WTC11 (cell line): Measurements from ENCODE around the gene OLFM3. TPM values are rescaled to one million over a fixed set of nuclear protein-coding genes. Genes with fewer than 3 reads are reported as not detected.

Source experiments
- ATAC-seq: fragments of 200-7000 bp; cut with Tn5 transposase; 2 replicates; pipeline ENCODE4 v1.10.0; 2021; ENCODE audit warnings: mild to moderate bottlenecking, moderate library complexity
- CTCF ChIA-PET: fragments of 300-600 bp; sonication (Branson Sonifier 250); formaldehyde crosslinking; loops from one replicate; lab custom pipeline; 2021; ENCODE audit warnings: antibody characterized with exemption; lab: Charles Lee
- POLR2A ChIA-PET: fragments of 350-600 bp; sonication (Branson Sonifier 250); formaldehyde crosslinking; loops from one replicate; lab custom pipeline; 2021; ENCODE audit warnings: antibody characterized with exemption; lab: Charles Lee
- DNase-seq: peaks from one replicate; pipeline ENCODE4 v3.0.0; 2021; ENCODE audit warnings: low spot score
- H3K27ac Mint-ChIP-seq: 2 replicates; pipeline ENCODE4 v1.8.0; 2021; ENCODE audit warnings: mixed read lengths
- H3K27me3 Mint-ChIP-seq: 2 replicates; pipeline ENCODE4 v1.8.0; 2021; ENCODE audit warnings: low read depth, mild to moderate bottlenecking, moderate library complexity, mixed read lengths
- H3K36me3 Mint-ChIP-seq: 2 replicates; pipeline ENCODE4 v1.8.0; 2021; ENCODE audit warnings: mixed read lengths
- H3K4me1 Mint-ChIP-seq: 2 replicates; pipeline ENCODE4 v1.8.0; 2022; ENCODE audit warnings: mixed read lengths
- H3K4me3 Mint-ChIP-seq: 2 replicates; pipeline ENCODE4 v1.8.0; 2021; ENCODE audit warnings: mild to moderate bottlenecking, moderate library complexity, mixed read lengths
- H3K9me3 Mint-ChIP-seq: 2 replicates; pipeline ENCODE4 v1.8.0; 2021; ENCODE audit warnings: mixed read lengths
- ESRRA ChIP-seq: sonication (generic); formaldehyde crosslinking; IDR thresholded peaks from 2 replicates; pipeline ENCODE4 v1.8.1; 2022; ENCODE audit warnings: mild to moderate bottlenecking, missing genetic modification reagents, borderline replicate concordance
- FOXK1 ChIP-seq: sonication (generic); formaldehyde crosslinking; IDR thresholded peaks from 2 replicates; pipeline ENCODE4 v1.8.0; 2022; ENCODE audit warnings: mild to moderate bottlenecking, moderate library complexity, missing genetic modification reagents
- JUN ChIP-seq: sonication (generic); formaldehyde crosslinking; IDR thresholded peaks from 2 replicates; pipeline ENCODE4 v1.8.0; 2023; ENCODE audit warnings: mild to moderate bottlenecking, missing genetic modification reagents
- KAT7 ChIP-seq: sonication (generic); formaldehyde crosslinking; IDR thresholded peaks from 2 replicates; pipeline ENCODE4 v1.8.1; 2023; ENCODE audit warnings: missing genetic modification reagents, mild to moderate bottlenecking, borderline replicate concordance
- NFATC4 ChIP-seq: fragments of 250-450 bp; sonication (Bioruptor Pico); IDR thresholded peaks from 2 replicates; pipeline ENCODE4 v1.9.0; 2021; ENCODE audit warnings: mild to moderate bottlenecking
- NR1H2 ChIP-seq: sonication (generic); formaldehyde crosslinking; IDR thresholded peaks from 2 replicates; pipeline ENCODE4 v1.9.0; 2021; ENCODE audit warnings: mild to moderate bottlenecking, moderate library complexity, missing genetic modification reagents
- RORB ChIP-seq: fragments of 250-450 bp; sonication (Bioruptor Pico); IDR thresholded peaks from 2 replicates; pipeline ENCODE4 v1.9.0; 2021; ENCODE audit warnings: mild to moderate bottlenecking
- SMAD4 ChIP-seq: sonication (generic); formaldehyde crosslinking; IDR thresholded peaks from 2 replicates; pipeline ENCODE4 v1.8.0; 2022; ENCODE audit warnings: mild to moderate bottlenecking, missing genetic modification reagents
- TEAD1 ChIP-seq: sonication (generic); formaldehyde crosslinking; IDR thresholded peaks from 2 replicates; pipeline ENCODE4 v1.8.0; 2022; ENCODE audit warnings: mild to moderate bottlenecking, missing genetic modification reagents
- TEAD4 ChIP-seq: sonication (generic); formaldehyde crosslinking; IDR thresholded peaks from 2 replicates; pipeline ENCODE4 v1.8.0; 2022; ENCODE audit warnings: mild to moderate bottlenecking, missing genetic modification reagents
- ZNF219 ChIP-seq: sonication (generic); formaldehyde crosslinking; IDR thresholded peaks from 2 replicates; pipeline ENCODE4 v1.8.0; 2023; ENCODE audit warnings: missing genetic modification reagents, mild to moderate bottlenecking, borderline replicate concordance
- ZNF317 ChIP-seq: sonication (generic); formaldehyde crosslinking; IDR thresholded peaks from 2 replicates; pipeline ENCODE4 v1.8.1; 2023; ENCODE audit warnings: low read depth, mild to moderate bottlenecking, moderate library complexity, missing genetic modification reagents, borderline replicate concordance
- ZNF423 ChIP-seq: fragments of 250-450 bp; sonication (Bioruptor Pico); IDR thresholded peaks from 2 replicates; pipeline ENCODE4 v2.1.2; 2022; ENCODE audit warnings: mild to moderate bottlenecking, moderate library complexity
- ZNF671 ChIP-seq: fragments of 250-450 bp; sonication (Bioruptor Pico); IDR thresholded peaks from 2 replicates; pipeline ENCODE4 v1.8.0; 2021; ENCODE audit warnings: mild to moderate bottlenecking
- total RNA-seq: library from RNA; stranded (reverse); gene quantifications from 3 replicates; pipeline ENCODE4 v1.2.3, GENCODE V29; 2021
- TF ChIP-seq, protein P1 (sequence below): sonication (generic); formaldehyde crosslinking; IDR thresholded peaks from 2 replicates; pipeline ENCODE4 v1.8.1; 2022; ENCODE audit warnings: mild to moderate bottlenecking, moderate library complexity, missing genetic modification reagents
- TF ChIP-seq, protein P2 (sequence below): sonication (generic); formaldehyde crosslinking; IDR thresholded peaks from 2 replicates; pipeline ENCODE4 v1.8.1; 2022; ENCODE audit warnings: mild to moderate bottlenecking, missing genetic modification reagents, moderate library complexity, borderline replicate concordance
- TF ChIP-seq, protein P3 (sequence below): fragments of 250-450 bp; sonication (Bioruptor Pico); IDR thresholded peaks from 2 replicates; pipeline ENCODE4 v1.8.0; 2021; ENCODE audit warnings: mild to moderate bottlenecking
- TF ChIP-seq, protein P4 (sequence below): fragments of 200-600 bp; IDR thresholded peaks from 2 replicates; pipeline ENCODE4 v1.8.0; 2022; ENCODE audit warnings: antibody characterized with exemption
- TF ChIP-seq, protein P5 (sequence below): sonication (generic); formaldehyde crosslinking; IDR thresholded peaks from 2 replicates; pipeline ENCODE4 v1.8.1; 2022; ENCODE audit warnings: low read depth, missing genetic modification reagents, borderline replicate concordance
- TF ChIP-seq, protein P6 (sequence below): fragments of 250-450 bp; sonication (Bioruptor Pico); conservative IDR thresholded peaks from 2 replicates; pipeline ENCODE4 v1.9.0; 2021; ENCODE audit warnings: mild to moderate bottlenecking

Gene OLFM3
- total RNA-seq, 1 experiment from 2014 or later, result 0.37 TPM

DNA sequence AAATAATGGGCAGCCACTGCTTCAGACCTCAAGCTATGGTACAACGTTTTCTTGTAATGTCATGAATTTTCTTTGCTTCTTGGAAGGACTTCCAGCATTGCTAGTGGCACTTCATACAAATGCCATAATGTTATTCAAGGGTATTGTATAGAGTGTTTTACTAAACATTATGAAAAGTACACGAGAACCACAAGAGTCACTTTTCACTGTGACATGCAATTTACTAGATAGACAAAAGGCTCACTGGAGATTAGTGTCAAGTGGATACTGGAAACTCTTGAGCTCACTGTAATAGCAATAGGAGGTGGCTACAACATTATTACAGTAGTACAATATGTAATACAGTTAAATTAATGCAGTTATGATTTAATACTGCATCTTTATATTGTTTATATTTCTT, 5.3 kb upstream of the OLFM3 start:
- Mint-ChIP-seq H3K4me1 (no peaks in the 10 kb centered on the region), H3K27me3 (no peaks in the 10 kb centered on the region; the same call in 1 of the 2 replicates), H3K27ac (no peak overlapping the region), H3K9me3 (peaks cover 3% of the 10 kb centered on the region; the same call in 1 of the 2 replicates), H3K36me3 (no peaks in the 10 kb centered on the region), H3K4me3 (no peak overlapping the region)
- DNase-seq, result no peak
- POLR2A ChIA-PET, result no interaction called here
- CTCF ChIA-PET, result no interaction called here
- TF ChIP-seq SMAD4 (CRISPR knock-in tag) (no peak), ESRRA (CRISPR knock-in tag) (no peak), KAT7 (CRISPR knock-in tag) (no peak), JUN (CRISPR knock-in tag) (no peak), TEAD1 (no peak), ZNF317 (CRISPR knock-in tag) (no peak), FOXK1 (CRISPR knock-in tag) (no peak), NFATC4 (no peak), ZNF423 (CRISPR knock-in tag) (no peak), ZNF219 (CRISPR knock-in tag) (no peak), TEAD4 (CRISPR knock-in tag) (no peak), RORB (CRISPR knock-in tag) (no peak), NR1H2 (CRISPR knock-in tag) (no peak), ZNF671 (CRISPR knock-in tag) (no peak)
- TF ChIP-seq, protein P1, sequence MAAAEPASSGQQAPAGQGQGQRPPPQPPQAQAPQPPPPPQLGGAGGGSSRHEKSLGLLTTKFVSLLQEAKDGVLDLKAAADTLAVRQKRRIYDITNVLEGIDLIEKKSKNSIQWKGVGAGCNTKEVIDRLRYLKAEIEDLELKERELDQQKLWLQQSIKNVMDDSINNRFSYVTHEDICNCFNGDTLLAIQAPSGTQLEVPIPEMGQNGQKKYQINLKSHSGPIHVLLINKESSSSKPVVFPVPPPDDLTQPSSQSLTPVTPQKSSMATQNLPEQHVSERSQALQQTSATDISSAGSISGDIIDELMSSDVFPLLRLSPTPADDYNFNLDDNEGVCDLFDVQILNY (CRISPR knock-in tag), result no peak
- TF ChIP-seq, protein P2, sequence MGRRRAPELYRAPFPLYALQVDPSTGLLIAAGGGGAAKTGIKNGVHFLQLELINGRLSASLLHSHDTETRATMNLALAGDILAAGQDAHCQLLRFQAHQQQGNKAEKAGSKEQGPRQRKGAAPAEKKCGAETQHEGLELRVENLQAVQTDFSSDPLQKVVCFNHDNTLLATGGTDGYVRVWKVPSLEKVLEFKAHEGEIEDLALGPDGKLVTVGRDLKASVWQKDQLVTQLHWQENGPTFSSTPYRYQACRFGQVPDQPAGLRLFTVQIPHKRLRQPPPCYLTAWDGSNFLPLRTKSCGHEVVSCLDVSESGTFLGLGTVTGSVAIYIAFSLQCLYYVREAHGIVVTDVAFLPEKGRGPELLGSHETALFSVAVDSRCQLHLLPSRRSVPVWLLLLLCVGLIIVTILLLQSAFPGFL (CRISPR knock-in tag), result no peak
- TF ChIP-seq, protein P3, sequence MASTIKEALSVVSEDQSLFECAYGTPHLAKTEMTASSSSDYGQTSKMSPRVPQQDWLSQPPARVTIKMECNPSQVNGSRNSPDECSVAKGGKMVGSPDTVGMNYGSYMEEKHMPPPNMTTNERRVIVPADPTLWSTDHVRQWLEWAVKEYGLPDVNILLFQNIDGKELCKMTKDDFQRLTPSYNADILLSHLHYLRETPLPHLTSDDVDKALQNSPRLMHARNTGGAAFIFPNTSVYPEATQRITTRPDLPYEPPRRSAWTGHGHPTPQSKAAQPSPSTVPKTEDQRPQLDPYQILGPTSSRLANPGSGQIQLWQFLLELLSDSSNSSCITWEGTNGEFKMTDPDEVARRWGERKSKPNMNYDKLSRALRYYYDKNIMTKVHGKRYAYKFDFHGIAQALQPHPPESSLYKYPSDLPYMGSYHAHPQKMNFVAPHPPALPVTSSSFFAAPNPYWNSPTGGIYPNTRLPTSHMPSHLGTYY (CRISPR knock-in tag), result no peak
- TF ChIP-seq, protein P4, sequence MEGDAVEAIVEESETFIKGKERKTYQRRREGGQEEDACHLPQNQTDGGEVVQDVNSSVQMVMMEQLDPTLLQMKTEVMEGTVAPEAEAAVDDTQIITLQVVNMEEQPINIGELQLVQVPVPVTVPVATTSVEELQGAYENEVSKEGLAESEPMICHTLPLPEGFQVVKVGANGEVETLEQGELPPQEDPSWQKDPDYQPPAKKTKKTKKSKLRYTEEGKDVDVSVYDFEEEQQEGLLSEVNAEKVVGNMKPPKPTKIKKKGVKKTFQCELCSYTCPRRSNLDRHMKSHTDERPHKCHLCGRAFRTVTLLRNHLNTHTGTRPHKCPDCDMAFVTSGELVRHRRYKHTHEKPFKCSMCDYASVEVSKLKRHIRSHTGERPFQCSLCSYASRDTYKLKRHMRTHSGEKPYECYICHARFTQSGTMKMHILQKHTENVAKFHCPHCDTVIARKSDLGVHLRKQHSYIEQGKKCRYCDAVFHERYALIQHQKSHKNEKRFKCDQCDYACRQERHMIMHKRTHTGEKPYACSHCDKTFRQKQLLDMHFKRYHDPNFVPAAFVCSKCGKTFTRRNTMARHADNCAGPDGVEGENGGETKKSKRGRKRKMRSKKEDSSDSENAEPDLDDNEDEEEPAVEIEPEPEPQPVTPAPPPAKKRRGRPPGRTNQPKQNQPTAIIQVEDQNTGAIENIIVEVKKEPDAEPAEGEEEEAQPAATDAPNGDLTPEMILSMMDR, result no peak
- TF ChIP-seq, protein P5, sequence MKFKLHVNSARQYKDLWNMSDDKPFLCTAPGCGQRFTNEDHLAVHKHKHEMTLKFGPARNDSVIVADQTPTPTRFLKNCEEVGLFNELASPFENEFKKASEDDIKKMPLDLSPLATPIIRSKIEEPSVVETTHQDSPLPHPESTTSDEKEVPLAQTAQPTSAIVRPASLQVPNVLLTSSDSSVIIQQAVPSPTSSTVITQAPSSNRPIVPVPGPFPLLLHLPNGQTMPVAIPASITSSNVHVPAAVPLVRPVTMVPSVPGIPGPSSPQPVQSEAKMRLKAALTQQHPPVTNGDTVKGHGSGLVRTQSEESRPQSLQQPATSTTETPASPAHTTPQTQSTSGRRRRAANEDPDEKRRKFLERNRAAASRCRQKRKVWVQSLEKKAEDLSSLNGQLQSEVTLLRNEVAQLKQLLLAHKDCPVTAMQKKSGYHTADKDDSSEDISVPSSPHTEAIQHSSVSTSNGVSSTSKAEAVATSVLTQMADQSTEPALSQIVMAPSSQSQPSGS (CRISPR knock-in tag), result no peak
- TF ChIP-seq, protein P6, sequence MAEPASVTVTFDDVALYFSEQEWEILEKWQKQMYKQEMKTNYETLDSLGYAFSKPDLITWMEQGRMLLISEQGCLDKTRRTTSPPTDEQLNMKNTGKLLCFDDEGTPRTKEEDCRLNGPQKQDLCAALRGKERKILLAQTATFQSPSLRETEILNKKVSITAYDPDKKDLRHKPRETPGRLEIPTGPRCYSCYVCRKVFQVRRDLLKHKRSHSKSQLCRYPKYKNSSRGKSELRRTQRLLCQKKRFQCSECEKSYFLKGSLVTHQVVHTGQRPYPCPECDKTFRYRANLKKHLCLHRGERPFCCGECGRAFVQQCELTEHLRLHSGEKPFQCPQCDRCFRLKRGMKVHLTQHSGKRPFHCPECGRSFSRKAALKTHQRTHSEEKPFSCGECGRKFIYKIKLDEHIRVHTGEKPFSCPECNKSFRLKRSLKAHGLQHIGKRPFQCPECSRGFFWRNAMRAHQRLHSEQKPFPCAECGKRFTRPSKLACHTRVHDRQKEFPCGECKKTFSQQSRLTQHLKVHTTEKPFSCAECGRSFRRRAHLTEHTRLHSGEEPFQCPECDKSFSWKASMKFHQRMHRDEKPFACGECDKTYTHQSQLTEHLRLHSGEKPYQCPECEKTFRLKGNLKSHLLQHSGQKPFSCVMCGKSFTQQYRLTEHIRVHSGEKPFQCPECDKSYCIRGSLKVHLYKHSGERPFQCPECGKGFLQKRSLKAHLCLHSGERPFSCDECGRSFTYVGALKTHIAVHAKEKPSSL (CRISPR knock-in tag), result no peak
- ATAC-seq, result no peak
